ENCODE results near the gene EIF4G1. TPM values are rescaled to one million over a fixed set of nuclear protein-coding genes. Genes with fewer than 3 reads are reported as not detected.

Gene EIF4G1
- total RNA-seq, 1 donor from 2014 or later = 77.8 TPM

DNA sequence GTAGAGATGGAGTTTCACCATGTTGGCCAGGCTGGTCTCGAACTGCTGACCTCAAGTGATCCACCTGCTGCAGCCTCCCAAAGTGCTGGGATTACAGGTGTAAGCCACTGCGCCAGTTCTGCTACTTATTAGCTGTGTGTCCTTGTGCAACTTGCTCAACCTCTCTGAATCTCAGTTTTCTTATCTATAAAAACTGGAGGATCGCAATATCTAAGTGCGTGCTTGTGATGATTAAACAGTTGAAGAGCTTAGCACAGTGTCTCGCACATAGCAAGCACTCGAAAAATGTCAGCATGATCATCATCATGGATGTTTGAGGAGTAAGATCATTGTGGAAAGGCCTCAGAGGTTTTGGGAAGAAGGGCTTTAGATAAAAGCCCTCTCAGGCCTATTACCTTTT, 36.2 kb downstream of the EIF4G1 start:
- no peak for DNase-seq

DNA sequence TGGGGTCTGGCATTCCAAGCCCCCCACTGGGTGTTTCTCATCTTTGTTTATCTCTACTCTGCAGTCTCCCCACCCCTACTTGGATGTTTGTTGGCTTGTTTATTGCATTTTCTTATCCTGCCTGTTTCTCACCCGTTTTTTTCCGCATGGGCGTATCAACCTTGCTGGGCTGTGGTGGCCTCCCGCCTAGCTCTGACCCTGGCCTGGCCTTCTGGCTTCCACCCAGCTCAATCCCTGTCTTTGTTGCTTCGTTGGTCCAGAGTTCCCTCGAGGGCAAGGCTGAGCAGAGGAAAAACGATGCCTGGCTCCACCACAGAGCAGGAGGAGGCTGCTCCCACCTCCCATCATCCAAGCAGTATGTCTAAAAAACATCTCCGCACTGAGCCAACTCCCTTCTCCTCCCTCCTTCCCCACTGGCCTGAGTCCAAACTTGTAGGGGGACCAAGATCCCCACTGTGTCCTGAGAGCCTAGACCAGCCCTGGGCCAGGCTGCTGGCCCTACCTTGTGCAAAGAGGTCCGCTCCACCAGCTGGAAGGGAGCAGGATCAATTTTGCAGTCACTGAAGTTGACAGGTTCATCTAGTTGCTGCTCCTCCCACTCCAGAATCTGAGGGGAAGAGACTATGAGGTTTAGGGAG, 37.2 kb downstream of the EIF4G1 start:
- DNase-seq = no peak

GRCh38 chr3:184352149-184352785, 37.9 kb downstream of the EIF4G1 start:
- no peak for DNase-seq

DNA sequence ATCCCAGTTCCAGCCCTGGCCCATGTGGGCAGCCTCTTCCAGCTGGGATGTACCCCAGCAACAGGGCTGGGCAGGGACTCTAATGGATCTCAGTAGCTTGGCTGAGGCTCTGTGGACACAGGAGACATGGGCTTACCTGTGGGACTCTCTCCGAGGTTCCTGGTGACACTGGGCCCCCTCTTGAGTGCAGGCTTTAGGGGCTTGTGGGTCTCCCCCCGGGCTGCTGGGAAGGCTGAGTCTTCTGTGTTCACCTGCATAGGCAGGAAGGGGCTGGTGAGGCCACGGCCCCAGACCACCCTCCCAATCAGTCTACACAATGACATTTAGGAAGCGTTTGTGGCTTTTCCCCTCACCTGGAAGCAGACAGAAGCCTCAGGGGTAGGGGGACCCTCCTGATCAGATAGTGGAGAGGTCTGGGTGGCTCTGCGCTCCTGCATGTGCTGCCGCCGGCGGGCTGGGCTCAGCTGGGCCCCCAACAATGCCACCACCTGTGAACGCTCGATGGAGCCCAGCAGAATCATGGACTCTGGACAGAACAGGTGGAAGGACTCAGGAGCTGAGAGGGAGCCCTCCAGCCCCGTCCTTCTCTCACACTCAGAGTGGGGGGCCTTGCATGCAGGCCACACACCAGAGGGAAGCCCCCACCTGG, 38.6 kb downstream of the EIF4G1 start:
- no peak for DNase-seq

DNA sequence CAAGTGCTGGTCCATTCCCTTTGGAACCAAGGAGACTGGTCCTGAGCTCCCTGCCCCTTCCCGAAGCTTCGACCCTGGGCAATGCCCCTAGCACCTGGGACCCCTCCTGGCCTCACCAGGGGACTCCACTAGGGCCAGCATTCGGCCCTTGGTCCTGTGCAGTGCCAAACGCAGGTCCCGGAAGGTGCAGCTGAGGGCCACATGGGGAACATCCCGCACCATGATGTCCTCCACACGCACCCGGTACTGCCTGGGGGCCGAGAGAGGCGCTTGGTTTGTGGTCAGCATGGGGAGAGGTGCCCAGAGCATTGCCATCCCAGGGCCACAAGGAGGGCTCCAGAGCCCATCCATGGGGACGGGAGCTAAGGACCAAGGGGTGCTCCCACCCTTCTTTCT, 39.1 kb downstream of the EIF4G1 start:
- DNase-seq = no peak

GRCh38 chr3:184354121-184354728, 39.8 kb downstream of the EIF4G1 start:
- DNase-seq = no peak

DNA sequence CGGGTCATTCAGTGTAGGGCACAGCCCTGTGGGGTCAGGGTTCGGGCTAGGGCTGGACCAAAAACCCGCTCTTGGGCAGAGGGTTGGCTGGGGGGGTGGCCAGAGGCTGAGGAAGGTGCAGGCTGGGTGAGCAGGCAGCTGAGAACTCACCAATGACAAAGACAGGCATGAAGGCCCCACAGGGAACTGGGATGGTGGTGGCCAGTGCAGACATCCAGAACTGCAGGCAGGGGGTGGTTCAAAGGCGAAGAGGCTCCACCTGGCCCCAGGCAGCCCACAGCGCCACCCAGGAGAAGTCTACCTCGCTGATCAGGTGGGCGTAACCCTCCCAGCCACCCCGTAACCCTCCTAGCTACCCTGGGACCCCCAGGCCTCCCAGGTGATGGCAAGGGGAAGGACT, 40.3 kb downstream of the EIF4G1 start:
- no peak for DNase-seq

GRCh38 chr3:184355261-184356040, 41.0 kb downstream of the EIF4G1 start:
- no peak for DNase-seq

- no peak for DNase-seq
These were observed 43.1 kb downstream of the EIF4G1 start for GRCh38 chr3:184357248-184358123.

GRCh38 chr3:184358124-184358767, 43.8 kb downstream of the EIF4G1 start:
- DNase-seq = no peak

DNA sequence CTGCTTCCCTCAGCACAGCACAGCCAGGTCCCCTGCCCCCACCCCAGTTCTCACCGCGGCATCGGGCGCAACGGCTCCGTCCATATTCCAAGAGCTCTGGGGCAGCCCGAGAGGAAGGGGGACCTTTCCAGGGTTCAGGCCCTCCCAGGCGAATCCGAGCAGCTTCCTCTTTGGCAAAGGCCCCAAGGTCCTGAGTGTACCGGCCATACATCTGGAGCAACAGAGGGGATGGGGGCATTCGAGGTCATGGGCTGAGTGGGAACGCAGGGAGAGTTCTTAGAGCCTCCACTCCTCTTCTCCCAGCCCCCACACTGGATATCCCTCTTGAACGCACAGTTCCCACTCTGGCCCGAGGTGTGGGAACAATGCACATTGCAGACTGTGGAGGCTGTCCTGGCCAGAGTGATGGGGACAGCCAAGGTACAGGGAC, 44.5 kb downstream of the EIF4G1 start:
- DNase-seq = no peak

GRCh38 chr3:184359610-184360009, 45.2 kb downstream of the EIF4G1 start:
- peak; percentile 57 for DNase-seq

DNA sequence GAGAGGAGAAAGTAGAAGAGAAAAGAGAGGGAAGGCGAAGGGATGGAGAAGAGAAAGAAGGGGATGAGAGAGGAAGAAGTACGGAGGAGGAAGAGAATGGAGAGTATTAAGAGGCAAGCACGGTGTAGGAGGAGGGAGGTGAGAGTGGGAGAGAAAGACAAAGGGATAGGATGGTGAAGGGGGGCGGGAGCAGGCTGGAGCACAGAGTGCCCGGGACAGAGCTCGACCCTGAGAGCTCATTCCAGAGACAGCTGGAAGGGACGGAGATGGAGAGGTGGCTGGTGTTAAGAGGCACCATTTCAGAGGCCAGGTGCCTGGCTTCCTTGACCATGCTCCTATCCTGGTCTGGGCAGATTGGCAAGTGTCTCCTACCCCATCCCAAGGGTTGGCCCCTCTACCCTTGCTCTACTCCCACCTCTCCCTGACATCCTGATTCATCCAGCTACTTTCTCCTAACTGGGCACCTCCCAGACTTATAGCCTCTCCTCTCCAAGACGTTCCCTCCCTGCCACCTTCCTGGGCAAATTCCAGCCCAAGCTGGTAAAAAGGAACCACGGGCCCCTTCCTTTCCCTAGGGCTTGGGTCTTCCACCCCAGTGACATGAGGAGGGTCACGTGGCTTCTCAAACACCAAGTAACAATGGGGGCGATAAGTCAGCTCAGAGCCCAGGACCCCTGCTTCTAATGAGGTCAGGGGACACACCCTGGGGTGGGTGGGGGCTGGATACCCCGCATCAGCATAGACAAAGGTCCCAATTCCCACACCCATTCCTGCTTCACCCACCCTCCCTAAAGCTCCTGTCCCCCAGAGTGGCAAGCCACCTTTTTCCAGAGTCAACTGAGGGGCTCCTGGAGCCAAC, 45.9 kb downstream of the EIF4G1 start:
- DNase-seq = no peak

- no peak for DNase-seq
These were observed 46.6 kb downstream of the EIF4G1 start for GRCh38 chr3:184360929-184361531.

DNA sequence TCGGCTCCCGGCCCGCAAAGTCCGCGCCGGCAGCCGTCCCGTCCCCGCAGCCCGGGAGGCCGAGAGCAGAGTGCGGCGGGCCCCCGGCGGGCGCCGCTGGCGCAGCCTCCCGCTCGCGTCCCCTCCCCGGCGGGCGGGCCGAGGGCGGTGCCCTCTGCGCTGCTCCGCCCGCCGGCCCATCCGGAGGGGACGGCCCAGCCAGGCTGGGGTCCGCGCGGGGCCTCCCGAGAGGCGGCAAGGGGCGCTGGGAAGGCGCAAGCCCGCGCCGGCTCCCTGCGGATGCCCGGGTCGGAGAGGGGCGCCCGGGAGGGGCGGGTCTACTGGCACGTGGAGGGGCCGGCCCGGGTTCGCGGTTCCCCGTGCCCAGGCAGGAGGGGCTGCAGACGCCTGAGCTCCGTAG, 47.1 kb downstream of the EIF4G1 start, which contains the start of the genes CLCN2 and POLR2H:
Gene CLCN2, minus strand, starts transcription at position 74 of the 400 bp plus-strand sequence. CDS start 126 bp downstream, outside the sequence.
Gene POLR2H, plus strand, starts transcription at position 179 of the 400 bp plus-strand sequence. CDS start 1,783 bp downstream, outside the sequence.
- DNase-seq = peak; percentile 73

GRCh38 chr3:184361932-184362667, 47.7 kb downstream of the EIF4G1 start:
- peak; percentile 86 for DNase-seq

- DNase-seq = peak; percentile 91
These were observed 48.5 kb downstream of the EIF4G1 start for GRCh38 chr3:184362668-184363546.

Measured in occipital lobe (tissue), 2 donors.